Measurements from ENCODE around the gene SETD4.

GRCh38 chr21:36055551-36055950 lies 4.8 kb downstream of the SETD4 start:
- no peak for TF ChIP-seq CTCF (conservative IDR thresholded peaks at IDR 0.05; ENCODE audit: low read length)
- no peak for TF ChIP-seq EZH2phosphoT487 (IDR thresholded peaks at IDR 0.05; ENCODE audit: borderline replicate concordance)
